ENCODE measurements around the gene CTDSP1.

DNA sequence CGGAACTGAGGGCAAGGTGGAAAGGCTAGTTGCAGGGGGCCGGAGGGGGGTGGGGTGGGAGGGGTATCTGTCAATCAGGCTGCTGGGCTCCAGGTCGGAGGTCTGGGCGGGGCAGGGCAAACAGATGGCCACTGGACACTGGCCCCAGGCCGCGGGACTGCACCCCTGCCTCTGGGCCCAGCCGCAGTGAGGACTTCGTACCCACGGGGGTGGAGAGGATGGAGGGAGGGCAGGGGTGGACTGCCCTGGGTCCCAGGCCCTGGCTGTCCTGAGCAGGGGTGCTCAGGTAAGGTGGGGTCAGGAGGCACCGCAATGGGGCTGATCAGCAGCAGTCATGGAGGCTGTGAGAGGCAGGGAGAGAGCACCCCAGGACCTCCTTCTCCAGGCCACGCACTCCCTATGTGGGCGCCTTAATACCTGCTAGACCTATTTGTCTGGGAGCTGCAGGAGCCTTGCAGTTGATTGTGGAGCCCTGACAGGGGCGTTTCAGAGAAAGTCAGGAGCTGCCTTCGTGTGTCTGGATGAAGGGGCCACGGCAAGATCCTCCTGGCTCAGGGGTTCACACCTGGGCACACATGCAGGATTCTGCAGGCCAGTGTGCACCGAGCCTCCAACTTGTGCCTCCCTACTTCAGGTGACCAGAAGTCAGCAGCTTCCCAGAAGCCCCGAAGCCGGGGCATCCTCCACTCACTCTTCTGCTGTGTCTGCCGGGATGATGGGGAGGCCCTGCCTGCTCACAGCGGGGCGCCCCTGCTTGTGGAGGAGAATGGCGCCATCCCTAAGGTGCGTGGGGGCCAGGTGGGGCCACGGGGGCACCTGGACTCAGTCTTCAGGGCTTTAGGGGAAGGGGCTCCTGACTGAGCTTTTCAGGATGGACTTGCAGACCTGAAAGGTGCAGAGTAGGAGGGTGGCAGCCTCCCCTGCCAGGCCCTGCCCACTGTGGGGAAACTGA, 1.5 kb downstream of the CTDSP1 start:
- TF ChIP-seq, protein P1, sequence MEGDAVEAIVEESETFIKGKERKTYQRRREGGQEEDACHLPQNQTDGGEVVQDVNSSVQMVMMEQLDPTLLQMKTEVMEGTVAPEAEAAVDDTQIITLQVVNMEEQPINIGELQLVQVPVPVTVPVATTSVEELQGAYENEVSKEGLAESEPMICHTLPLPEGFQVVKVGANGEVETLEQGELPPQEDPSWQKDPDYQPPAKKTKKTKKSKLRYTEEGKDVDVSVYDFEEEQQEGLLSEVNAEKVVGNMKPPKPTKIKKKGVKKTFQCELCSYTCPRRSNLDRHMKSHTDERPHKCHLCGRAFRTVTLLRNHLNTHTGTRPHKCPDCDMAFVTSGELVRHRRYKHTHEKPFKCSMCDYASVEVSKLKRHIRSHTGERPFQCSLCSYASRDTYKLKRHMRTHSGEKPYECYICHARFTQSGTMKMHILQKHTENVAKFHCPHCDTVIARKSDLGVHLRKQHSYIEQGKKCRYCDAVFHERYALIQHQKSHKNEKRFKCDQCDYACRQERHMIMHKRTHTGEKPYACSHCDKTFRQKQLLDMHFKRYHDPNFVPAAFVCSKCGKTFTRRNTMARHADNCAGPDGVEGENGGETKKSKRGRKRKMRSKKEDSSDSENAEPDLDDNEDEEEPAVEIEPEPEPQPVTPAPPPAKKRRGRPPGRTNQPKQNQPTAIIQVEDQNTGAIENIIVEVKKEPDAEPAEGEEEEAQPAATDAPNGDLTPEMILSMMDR (IDR thresholded peaks at IDR 0.05; ENCODE audit: poor library complexity, severe bottlenecking) = no peak
- TF ChIP-seq SMC3 (conservative IDR thresholded peaks at IDR 0.05; ENCODE audit: poor library complexity) = no peak
- TF ChIP-seq EZH2 (IDR thresholded peaks at IDR 0.05; ENCODE audit: borderline replicate concordance, insufficient read depth, low read length, poor library complexity, severe bottlenecking) = no peak
